ENCODE data around the gene CLEC4C.

Gene CLEC4C

DNA sequence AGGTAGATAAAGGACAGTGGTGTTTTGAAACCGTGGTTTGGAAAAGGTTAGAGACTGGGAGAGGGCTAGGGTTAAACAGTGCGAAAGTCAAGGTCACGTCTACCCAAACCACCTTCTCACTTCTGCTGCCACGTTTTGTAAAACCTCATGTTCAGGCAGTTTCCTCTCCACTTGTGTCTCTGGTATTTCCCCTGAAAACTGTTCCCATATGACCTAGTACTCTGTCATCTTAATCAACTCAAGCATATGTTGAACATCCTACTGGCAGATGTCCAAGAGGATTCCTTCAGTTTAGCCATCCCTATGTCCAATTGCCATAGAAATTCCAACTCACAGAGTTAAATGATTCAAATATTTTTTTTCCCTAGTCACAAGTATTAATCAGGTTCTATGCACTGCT is 17.4 kb downstream of the CLEC4C start:
- no peak for TF ChIP-seq POLR2AphosphoS5 (IDR thresholded peaks at IDR 0.05; ENCODE audit: low read depth, low read length)
- no peak for TF ChIP-seq POLR2A (IDR thresholded peaks at IDR 0.05; ENCODE audit: low read depth, low read length)
- TF ChIP-seq TAF1 (IDR thresholded peaks at IDR 0.05; ENCODE audit: low read depth, low read length) = no peak
- TF ChIP-seq SPI1 (IDR thresholded peaks at IDR 0.05; ENCODE audit: low read depth, low read length) = no peak
- TF ChIP-seq POU2F2 (IDR thresholded peaks at IDR 0.05; ENCODE audit: low read depth, low read length) = no peak
- TF ChIP-seq PAX5 (IDR thresholded peaks at IDR 0.05; ENCODE audit: insufficient read depth, low read length, severe bottlenecking) = no peak
- DNase-seq (ENCODE audit: insufficient read length, low spot score) (no peak), FAIRE-seq (no peak)

DNA sequence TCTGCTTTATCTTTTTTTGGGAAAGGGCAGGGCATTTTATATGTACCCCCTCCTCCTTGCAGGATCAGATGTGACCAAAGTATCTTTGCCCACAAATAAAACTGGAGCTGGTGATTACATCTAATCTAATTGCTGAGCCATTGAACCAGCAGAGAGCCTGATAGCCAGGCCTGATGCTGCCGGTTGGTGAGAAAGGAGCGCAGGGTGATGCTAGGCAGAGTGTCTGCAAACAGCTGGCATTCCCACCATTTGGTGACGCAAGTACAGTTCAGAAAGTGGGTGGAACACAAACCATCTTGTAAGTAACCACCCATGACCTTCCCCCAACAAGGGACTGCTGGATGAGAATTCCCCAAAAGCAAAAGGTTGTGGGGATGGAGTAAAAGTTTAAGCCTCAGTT is 23.2 kb downstream of the CLEC4C start:
- no peak for TF ChIP-seq PAX5 (IDR thresholded peaks at IDR 0.05; ENCODE audit: insufficient read depth, low read length, severe bottlenecking)
- no peak for TF ChIP-seq POU2F2 (IDR thresholded peaks at IDR 0.05; ENCODE audit: low read depth, low read length)
- TF ChIP-seq POLR2A (IDR thresholded peaks at IDR 0.05; ENCODE audit: low read depth, low read length) = no peak
- TF ChIP-seq POLR2AphosphoS5 (IDR thresholded peaks at IDR 0.05; ENCODE audit: low read depth, low read length) = no peak
- TF ChIP-seq SPI1 (IDR thresholded peaks at IDR 0.05; ENCODE audit: low read depth, low read length) = no peak
- no peak for TF ChIP-seq TAF1 (IDR thresholded peaks at IDR 0.05; ENCODE audit: low read depth, low read length)
- no peak for DNase-seq (ENCODE audit: insufficient read length, low spot score)
- no peak for FAIRE-seq

- DNase-seq (ENCODE audit: insufficient read length, low spot score) (no peak), FAIRE-seq (no peak)
- no peak for TF ChIP-seq POLR2AphosphoS5 (IDR thresholded peaks at IDR 0.05; ENCODE audit: low read depth, low read length)
- no peak for TF ChIP-seq SPI1 (IDR thresholded peaks at IDR 0.05; ENCODE audit: low read depth, low read length)
- no peak for TF ChIP-seq POLR2A (IDR thresholded peaks at IDR 0.05; ENCODE audit: low read depth, low read length)
- TF ChIP-seq POU2F2 (IDR thresholded peaks at IDR 0.05; ENCODE audit: low read depth, low read length) = no peak
- TF ChIP-seq TAF1 (IDR thresholded peaks at IDR 0.05; ENCODE audit: low read depth, low read length) = no peak
- no peak for TF ChIP-seq PAX5 (IDR thresholded peaks at IDR 0.05; ENCODE audit: insufficient read depth, low read length, severe bottlenecking)
These were observed 27.0 kb downstream of the CLEC4C start for GRCh38 chr12:7719946-7720730.

- no peak for DNase-seq (ENCODE audit: insufficient read length, low spot score)
- TF ChIP-seq TAF1 (IDR thresholded peaks at IDR 0.05; ENCODE audit: low read depth, low read length) (no peak), PAX5 (IDR thresholded peaks at IDR 0.05; ENCODE audit: insufficient read depth, low read length, severe bottlenecking) (no peak), POLR2AphosphoS5 (IDR thresholded peaks at IDR 0.05; ENCODE audit: low read depth, low read length) (no peak), POLR2A (IDR thresholded peaks at IDR 0.05; ENCODE audit: low read depth, low read length) (no peak), SPI1 (IDR thresholded peaks at IDR 0.05; ENCODE audit: low read depth, low read length) (no peak), POU2F2 (IDR thresholded peaks at IDR 0.05; ENCODE audit: low read depth, low read length) (no peak)
- peak; percentile 77 for FAIRE-seq
These were observed 30.8 kb downstream of the CLEC4C start for GRCh38 chr12:7716381-7716780.

DNA sequence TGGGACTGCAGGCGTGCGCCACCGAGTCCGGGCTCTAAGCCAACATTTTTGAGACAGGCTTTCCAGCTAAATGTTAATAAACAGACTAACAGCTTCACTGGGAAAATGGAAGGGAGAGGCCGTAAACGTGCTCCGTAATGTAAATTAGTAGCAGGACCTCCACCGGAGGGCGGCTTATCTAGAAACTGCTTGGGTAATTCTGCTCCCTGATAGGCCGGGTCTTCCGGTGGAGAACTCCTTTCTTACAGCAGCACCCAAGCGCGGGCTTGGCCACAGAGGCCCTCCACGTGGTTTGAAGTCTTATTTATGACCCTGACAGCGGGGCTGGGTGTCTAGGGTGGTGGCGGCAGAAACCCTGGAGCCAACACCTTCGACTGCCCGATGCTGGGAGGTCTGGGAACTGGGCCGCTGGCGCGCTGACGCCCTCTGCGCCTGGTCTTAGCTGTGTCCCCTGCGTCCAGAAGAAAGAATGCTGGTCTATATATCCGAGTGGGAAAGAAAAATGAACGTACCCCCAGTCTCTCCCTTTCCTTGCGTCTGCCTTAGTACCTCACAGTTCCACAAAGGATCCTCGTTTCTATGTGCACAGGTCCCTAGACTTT is 34.2 kb downstream of the CLEC4C start:
- no peak for DNase-seq (ENCODE audit: insufficient read length, low spot score)
- no peak for TF ChIP-seq POLR2AphosphoS5 (IDR thresholded peaks at IDR 0.05; ENCODE audit: low read depth, low read length)
- TF ChIP-seq PAX5 (IDR thresholded peaks at IDR 0.05; ENCODE audit: insufficient read depth, low read length, severe bottlenecking) = no peak
- TF ChIP-seq SPI1 (IDR thresholded peaks at IDR 0.05; ENCODE audit: low read depth, low read length) = no peak
- no peak for TF ChIP-seq POU2F2 (IDR thresholded peaks at IDR 0.05; ENCODE audit: low read depth, low read length)
- TF ChIP-seq POLR2A (IDR thresholded peaks at IDR 0.05; ENCODE audit: low read depth, low read length) = no peak
- TF ChIP-seq TAF1 (IDR thresholded peaks at IDR 0.05; ENCODE audit: low read depth, low read length) = no peak
- no peak for FAIRE-seq

GRCh38 chr12:7711133-7711532 is 36.0 kb downstream of the CLEC4C start, which contains the start of gene DPPA3:
Gene DPPA3, plus strand, starts transcription at chr12:7711433. Its CDS starts 138 bp downstream, at chr12:7711571.
- DNase-seq (ENCODE audit: insufficient read length, low spot score) (no peak), FAIRE-seq (no peak)
- TF ChIP-seq POLR2A (IDR thresholded peaks at IDR 0.05; ENCODE audit: low read depth, low read length) = no peak
- no peak for TF ChIP-seq PAX5 (IDR thresholded peaks at IDR 0.05; ENCODE audit: insufficient read depth, low read length, severe bottlenecking)
- TF ChIP-seq SPI1 (IDR thresholded peaks at IDR 0.05; ENCODE audit: low read depth, low read length) = no peak
- TF ChIP-seq POU2F2 (IDR thresholded peaks at IDR 0.05; ENCODE audit: low read depth, low read length) = no peak
- TF ChIP-seq POLR2AphosphoS5 (IDR thresholded peaks at IDR 0.05; ENCODE audit: low read depth, low read length) = no peak
- TF ChIP-seq TAF1 (IDR thresholded peaks at IDR 0.05; ENCODE audit: low read depth, low read length) = no peak

DNA sequence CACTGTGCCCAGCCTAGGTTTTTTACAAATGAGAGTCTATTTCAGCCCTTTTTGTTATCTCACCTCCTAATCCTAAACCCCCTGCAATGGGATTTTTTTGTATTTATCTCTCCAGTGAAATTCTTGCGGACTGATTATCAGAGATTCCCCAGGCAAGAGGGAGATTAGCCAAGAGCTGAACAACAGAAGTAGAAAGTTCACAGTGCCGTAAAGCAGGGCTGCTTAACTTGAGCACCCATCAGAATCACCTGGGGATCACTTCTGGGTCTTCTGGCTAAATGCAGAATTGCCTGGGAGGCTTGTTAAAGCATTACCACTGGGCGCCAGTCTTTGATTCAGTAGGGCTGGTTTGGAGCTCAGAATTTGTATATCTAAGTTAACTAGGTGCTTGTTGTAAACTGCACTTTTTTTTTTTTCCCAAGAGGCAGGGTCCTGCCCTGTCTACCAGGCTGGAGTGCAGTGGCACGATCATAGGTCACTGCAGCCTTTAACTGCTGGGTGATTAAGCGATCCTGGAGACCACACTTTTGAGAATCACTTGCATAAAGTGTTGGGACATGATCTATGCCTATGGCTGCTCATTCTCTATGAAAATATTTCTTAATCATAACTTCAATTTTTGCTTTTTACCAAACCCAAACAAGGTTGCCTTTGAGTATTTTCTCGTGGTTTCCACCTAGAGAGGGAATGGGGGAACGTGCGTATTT is 37.1 kb downstream of the CLEC4C start:
- FAIRE-seq (no peak), DNase-seq (ENCODE audit: insufficient read length, low spot score) (no peak)
- no peak for TF ChIP-seq TAF1 (IDR thresholded peaks at IDR 0.05; ENCODE audit: low read depth, low read length)
- TF ChIP-seq PAX5 (IDR thresholded peaks at IDR 0.05; ENCODE audit: insufficient read depth, low read length, severe bottlenecking) = no peak
- TF ChIP-seq POLR2AphosphoS5 (IDR thresholded peaks at IDR 0.05; ENCODE audit: low read depth, low read length) = no peak
- TF ChIP-seq POLR2A (IDR thresholded peaks at IDR 0.05; ENCODE audit: low read depth, low read length) = no peak
- TF ChIP-seq POU2F2 (IDR thresholded peaks at IDR 0.05; ENCODE audit: low read depth, low read length) = no peak
- no peak for TF ChIP-seq SPI1 (IDR thresholded peaks at IDR 0.05; ENCODE audit: low read depth, low read length)

GRCh38 chr12:7705846-7706245 is 41.3 kb downstream of the CLEC4C start:
- FAIRE-seq (no peak), DNase-seq (ENCODE audit: insufficient read length, low spot score) (no peak)
- TF ChIP-seq POLR2AphosphoS5 (IDR thresholded peaks at IDR 0.05; ENCODE audit: low read depth, low read length) = no peak
- TF ChIP-seq POU2F2 (IDR thresholded peaks at IDR 0.05; ENCODE audit: low read depth, low read length) = no peak
- TF ChIP-seq SPI1 (IDR thresholded peaks at IDR 0.05; ENCODE audit: low read depth, low read length) = no peak
- no peak for TF ChIP-seq TAF1 (IDR thresholded peaks at IDR 0.05; ENCODE audit: low read depth, low read length)
- TF ChIP-seq POLR2A (IDR thresholded peaks at IDR 0.05; ENCODE audit: low read depth, low read length) = no peak
- TF ChIP-seq PAX5 (IDR thresholded peaks at IDR 0.05; ENCODE audit: insufficient read depth, low read length, severe bottlenecking) = no peak
